22Rv1 (cell line): Measurements from ENCODE around the gene TICAM1.

Source experiments
- CTCF ChIP-seq: fragments of 450-650 bp; IDR thresholded peaks from 2 replicates; pipeline ENCODE4 v1.5.1; 2017; ENCODE audit warnings: mild to moderate bottlenecking
- ZFX ChIP-seq: fragments of 450-650 bp; IDR thresholded peaks from 2 replicates; pipeline ENCODE4 v1.6.1; 2017; ENCODE audit warnings: antibody characterized with exemption, borderline replicate concordance

- TF ChIP-seq CTCF (no peak), ZFX (no peak)
Observed at GRCh38 chr19:4847190-4847973, 15.9 kb upstream of the TICAM1 start.
